Right lung (tissue), 10 donors: ENCODE data around the gene OSGEPL1. TPM values are rescaled to one million over a fixed set of nuclear protein-coding genes. Genes with fewer than 3 reads are reported as not detected.
"Not testable (repeated sequence)": the region's sequence is repeated elsewhere in the genome, so short reads cannot be mapped to it uniquely, and the experiment has no call there.

ENCODE experiments used
- DNase-seq, 2 donors: peaks; one replicate each; pipeline ENCODE4 v3.0.0-alpha.2; 2013
- long read RNA-seq, 8 donors: transcript quantifications; one replicate each; lab custom pipeline, GENCODE V29; 2026
- polyA plus RNA-seq, 5 donors: library from polyadenylated mRNA; unstranded; fragments of 120-200 nt; gene quantifications; one replicate each; pipeline versions ENCODE4 v1.2.1 to v1.2.3, GENCODE V29; 2013; ENCODE audit warnings: inconsistent platforms in 1 of 5, low replicate concordance in 1 of 5; ENCODE audit not compliant: insufficient read length in 5 of 5, insufficient read depth in 1 of 5

OSGEPL1 gene
- 10 to 100 TPM; 18.5 to 30.0 (median 24.0) TPM for polyA plus RNA-seq
- long read RNA-seq, donor 1, partial matches to known transcripts = 25 of 26 reads
- long read RNA-seq, donor 1, other reads (novel, unspliced or antisense) = 0 of 26 reads
- long read RNA-seq, donor 2, partial matches to known transcripts = 0 of 1 reads
- long read RNA-seq, donor 2, other reads (novel, unspliced or antisense) = 0 of 1 reads
- long read RNA-seq, donor 3, partial matches to known transcripts = 0 of 2 reads
- long read RNA-seq, donor 3, other reads (novel, unspliced or antisense) = 0 of 2 reads
- long read RNA-seq, donor 4, partial matches to known transcripts = 0 of 1 reads
- long read RNA-seq, donor 4, other reads (novel, unspliced or antisense) = 0 of 1 reads
- long read RNA-seq, donor 5, partial matches to known transcripts = 7 of 7 reads
- long read RNA-seq, donor 5, other reads (novel, unspliced or antisense) = 0 of 7 reads
- long read RNA-seq, donor 6 = 0 reads
- long read RNA-seq, donor 7, partial matches to known transcripts = 0 of 1 reads
- long read RNA-seq, donor 7, other reads (novel, unspliced or antisense) = 0 of 1 reads
- long read RNA-seq, donor 8, partial matches to known transcripts = 7 of 8 reads
- long read RNA-seq, donor 8, other reads (novel, unspliced or antisense) = 0 of 8 reads

GRCh38 chr2:189762551-189763298 lies at the start of gene OSGEPL1:
Gene OSGEPL1, minus strand, starts transcription at chr2:189762792. Its CDS starts 1,152 bp downstream, at chr2:189761640.
- peak; percentile 93 for DNase-seq

- no peak for DNase-seq
These were observed 40.8 kb upstream of the OSGEPL1 start for GRCh38 chr2:189803431-189803830.

- no peak for DNase-seq
These were observed 39.9 kb upstream of the OSGEPL1 start for GRCh38 chr2:189802396-189802912.

- DNase-seq = no peak
These were observed 36.9 kb upstream of the OSGEPL1 start for GRCh38 chr2:189799531-189799930.

GRCh38 chr2:189799030-189799331 lies 36.4 kb upstream of the OSGEPL1 start:
- no peak for DNase-seq

GRCh38 chr2:189798312-189799029 lies 35.9 kb upstream of the OSGEPL1 start:
- DNase-seq = no peak

GRCh38 chr2:189797902-189798301 lies 35.3 kb upstream of the OSGEPL1 start:
- DNase-seq = no peak

GRCh38 chr2:189794310-189794709 lies 31.7 kb upstream of the OSGEPL1 start:
- no peak for DNase-seq

- no peak for DNase-seq
These were observed 28.9 kb upstream of the OSGEPL1 start for GRCh38 chr2:189791338-189792042.

- DNase-seq = peak; percentile 97 to 98
These were observed 21.6 kb upstream of the OSGEPL1 start, which contains the start of the genes ORMDL1 and PMS1 for GRCh38 chr2:189783927-189784867. Gene ORMDL1, minus strand, starts transcription at chr2:189784339. Its CDS starts 1,744 bp downstream, at chr2:189782595. Gene PMS1, plus strand, starts transcription at chr2:189784450. Its CDS starts 7,360 bp downstream, at chr2:189791810.

GRCh38 chr2:189783451-189783926 lies 20.9 kb upstream of the OSGEPL1 start:
- peak in 1 of 2 donors; percentile 45 for DNase-seq

- no peak for DNase-seq
These were observed 19.7 kb upstream of the OSGEPL1 start for GRCh38 chr2:189782221-189782671.

- DNase-seq = no peak
These were observed 9.6 kb upstream of the OSGEPL1 start for GRCh38 chr2:189772212-189772611.

GRCh38 chr2:189770590-189771322 lies 8.2 kb upstream of the OSGEPL1 start:
- DNase-seq = no peak

GRCh38 chr2:189763908-189764661 lies 1.5 kb upstream of the OSGEPL1 start:
- no peak for DNase-seq

- no peak for DNase-seq
These were observed 402 bp downstream of the OSGEPL1 start for GRCh38 chr2:189762229-189762550.

GRCh38 chr2:189760154-189760553 lies 2.4 kb downstream of the OSGEPL1 start:
- DNase-seq = not testable (repeated sequence)
